GM18498 (cell line): Measurements from ENCODE around the gene DNLZ.

Experiments
- ATAC-seq: cut with Tn5 transposase; IDR thresholded peaks from one replicate; pipeline ENCODE4 v1.9.1; 2021; ENCODE audit warnings: mild to moderate bottlenecking, moderate library complexity; ENCODE audit not compliant: unreplicated experiment

Gene DNLZ

GRCh38 chr9:136397643-136398042, 34.1 kb upstream of the DNLZ start:
- ATAC-seq, result no peak

- no peak for ATAC-seq
Observed at GRCh38 chr9:136396219-136396515, 32.6 kb upstream of the DNLZ start.

GRCh38 chr9:136395345-136396218, 32.0 kb upstream of the DNLZ start:
- ATAC-seq, result no peak

- ATAC-seq, result no peak
Observed at GRCh38 chr9:136395020-136395340, 31.4 kb upstream of the DNLZ start.

- ATAC-seq, result no peak
Observed at GRCh38 chr9:136394312-136395019, 30.9 kb upstream of the DNLZ start.

- ATAC-seq, result no peak
Observed at GRCh38 chr9:136393531-136393930, 30.0 kb upstream of the DNLZ start.

- no peak for ATAC-seq
Observed at GRCh38 chr9:136392538-136393449, 29.2 kb upstream of the DNLZ start.

- ATAC-seq, result no peak
Observed at GRCh38 chr9:136391737-136392537, 28.4 kb upstream of the DNLZ start.

- ATAC-seq, result no peak
Observed at GRCh38 chr9:136389396-136389795, 25.9 kb upstream of the DNLZ start.

- ATAC-seq, result no peak
Observed at GRCh38 chr9:136387217-136387616, 23.7 kb upstream of the DNLZ start.

GRCh38 chr9:136386018-136386417, 22.5 kb upstream of the DNLZ start:
- ATAC-seq, result no peak

GRCh38 chr9:136385015-136385414, 21.5 kb upstream of the DNLZ start:
- ATAC-seq, result no peak

GRCh38 chr9:136383436-136383835, 19.9 kb upstream of the DNLZ start:
- ATAC-seq, result no peak

- no peak for ATAC-seq
Observed at GRCh38 chr9:136381966-136382513, 18.5 kb upstream of the DNLZ start.

- ATAC-seq, result no peak
Observed at GRCh38 chr9:136381311-136381710, 17.8 kb upstream of the DNLZ start.

- no peak for ATAC-seq
Observed at GRCh38 chr9:136380381-136380780, 16.8 kb upstream of the DNLZ start.

GRCh38 chr9:136379891-136380290, 16.3 kb upstream of the DNLZ start:
- no peak for ATAC-seq

GRCh38 chr9:136379401-136379800, 15.9 kb upstream of the DNLZ start:
- no peak for ATAC-seq

- ATAC-seq, result no peak
Observed at GRCh38 chr9:136379003-136379287, 15.4 kb upstream of the DNLZ start.

GRCh38 chr9:136378170-136379002, 14.8 kb upstream of the DNLZ start:
- ATAC-seq, result no peak
